ENCODE data around the gene CACNA1I.

DNA sequence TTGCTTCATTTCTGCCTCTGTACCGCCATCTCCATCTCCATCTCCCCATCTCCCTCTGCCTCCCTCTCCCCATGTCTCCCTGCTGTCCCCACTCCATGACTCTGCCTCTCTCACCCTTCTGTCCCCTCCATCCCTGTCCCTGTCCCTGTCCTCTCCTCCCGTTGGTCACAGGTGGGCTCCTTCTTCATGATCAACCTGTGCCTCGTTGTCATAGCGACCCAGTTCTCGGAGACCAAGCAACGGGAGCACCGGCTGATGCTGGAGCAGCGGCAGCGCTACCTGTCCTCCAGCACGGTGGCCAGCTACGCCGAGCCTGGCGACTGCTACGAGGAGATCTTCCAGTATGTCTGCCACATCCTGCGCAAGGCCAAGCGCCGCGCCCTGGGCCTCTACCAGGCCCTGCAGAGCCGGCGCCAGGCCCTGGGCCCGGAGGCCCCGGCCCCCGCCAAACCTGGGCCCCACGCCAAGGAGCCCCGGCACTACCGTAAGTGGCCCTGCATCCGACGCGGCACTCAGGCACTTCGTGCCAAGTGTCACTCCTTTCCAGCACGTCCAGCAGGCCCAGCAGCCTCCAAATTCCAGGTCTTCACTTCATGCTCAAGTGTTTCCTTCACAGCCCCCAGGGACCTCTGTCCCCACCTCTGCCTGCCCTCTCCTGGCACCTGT lies 76.0 kb downstream of the CACNA1I start:
- no peak for TF ChIP-seq POLR2A (IDR thresholded peaks at IDR 0.05; ENCODE audit: extremely low read depth, insufficient read length)
- TF ChIP-seq, protein P1, sequence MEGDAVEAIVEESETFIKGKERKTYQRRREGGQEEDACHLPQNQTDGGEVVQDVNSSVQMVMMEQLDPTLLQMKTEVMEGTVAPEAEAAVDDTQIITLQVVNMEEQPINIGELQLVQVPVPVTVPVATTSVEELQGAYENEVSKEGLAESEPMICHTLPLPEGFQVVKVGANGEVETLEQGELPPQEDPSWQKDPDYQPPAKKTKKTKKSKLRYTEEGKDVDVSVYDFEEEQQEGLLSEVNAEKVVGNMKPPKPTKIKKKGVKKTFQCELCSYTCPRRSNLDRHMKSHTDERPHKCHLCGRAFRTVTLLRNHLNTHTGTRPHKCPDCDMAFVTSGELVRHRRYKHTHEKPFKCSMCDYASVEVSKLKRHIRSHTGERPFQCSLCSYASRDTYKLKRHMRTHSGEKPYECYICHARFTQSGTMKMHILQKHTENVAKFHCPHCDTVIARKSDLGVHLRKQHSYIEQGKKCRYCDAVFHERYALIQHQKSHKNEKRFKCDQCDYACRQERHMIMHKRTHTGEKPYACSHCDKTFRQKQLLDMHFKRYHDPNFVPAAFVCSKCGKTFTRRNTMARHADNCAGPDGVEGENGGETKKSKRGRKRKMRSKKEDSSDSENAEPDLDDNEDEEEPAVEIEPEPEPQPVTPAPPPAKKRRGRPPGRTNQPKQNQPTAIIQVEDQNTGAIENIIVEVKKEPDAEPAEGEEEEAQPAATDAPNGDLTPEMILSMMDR (IDR thresholded peaks at IDR 0.05; ENCODE audit: low read depth, low read length): no peak
